K562 (cell line): Measurements from ENCODE around the gene PGF. TPM values are rescaled to one million over a fixed set of nuclear protein-coding genes. Genes with fewer than 3 reads are reported as not detected.

Experiments used
- ATAC-seq: fragments of 200-7000 bp; cut with Tn5 transposase; 3 replicates; pipeline ENCODE4 v1.9.1; 2020; ENCODE audit warnings: moderate library complexity
- BruUV-seq: library from RNA; stranded (reverse); fragments of 400-500 nt; replicated peaks from 2 replicates; lab custom pipeline; 2021; lab: Mats Ljungman, UMichigan
- CTCF ChIA-PET: fragments of 300-600 bp; formaldehyde crosslinking; extraction: SDS; loops from one replicate; lab custom pipeline; 2021; ENCODE audit warnings: low intra/inter-chr PET ratio; lab: Yijun Ruan, JAX
- POLR2A ChIA-PET: fragments of 300-600, 350-650 bp; sonication (Branson Sonifier 250); formaldehyde crosslinking; extraction: SDS; loops from one replicate; lab custom pipeline; 2021; ENCODE audit warnings: antibody characterized with exemption, inconsistent platforms; lab: Yijun Ruan, JAX
- DNase-seq, 4 experiments: peaks; one replicate each; pipeline versions ENCODE4 v3.0.0 to v3.0.0-alpha.2; 2011 to 2018; ENCODE audit warnings: low spot score in 3 of 4, mixed read lengths in 3 of 4; ENCODE audit errors: extremely low read depth in 1 of 4
- FAIRE-seq: peaks from 2 replicates; lab custom pipeline; 2011; peaks lifted over from hg19 to GRCh38; lab: Jason Lieb, UNC
- H2AFZ ChIP-seq: 2 replicates; pipeline ENCODE4 v1.6.0; 2011; ENCODE audit warnings: low read depth, low read length, control low read depth, inconsistent platforms
- H3K27ac ChIP-seq: fragments of 200-600 bp; 3 replicates; pipeline ENCODE4 v1.8.0; 2011; ENCODE audit warnings: low read depth, mild to moderate bottlenecking, control low read depth, inconsistent platforms, low read length, moderate library complexity, mixed read lengths; ENCODE audit errors: extremely low read depth
- H3K27me3 ChIP-seq, 2 experiments: fragments of 300-600 bp in 1 of 2; 2 replicates in 1 of 2; 3 replicates in 1 of 2; pipeline versions ENCODE4 v1.6.0 to v1.8.0; 2011; ENCODE audit warnings: inconsistent platforms in 2 of 2, low read length in 2 of 2, mild to moderate bottlenecking in 1 of 2, mixed read lengths in 1 of 2, moderate library complexity in 1 of 2; ENCODE audit not compliant: control insufficient read depth in 2 of 2, insufficient read depth in 2 of 2
- H3K36me3 ChIP-seq: fragments of 300-600 bp; 3 replicates; pipeline ENCODE4 v1.8.0; 2011; ENCODE audit warnings: mild to moderate bottlenecking, low read length, inconsistent platforms; ENCODE audit not compliant: control insufficient read depth, insufficient read depth
- H3K4me1 ChIP-seq, 2 experiments: fragments of 200-600 bp in 1 of 2; replicated peaks in 1 of 2; 2 replicates in 1 of 2; 3 replicates in 1 of 2; pipeline versions ENCODE4 v1.5.1 to v1.8.0; 2011; ENCODE audit warnings: inconsistent platforms in 2 of 2, low read length in 2 of 2, mild to moderate bottlenecking in 1 of 2, mixed read lengths in 1 of 2, moderate library complexity in 1 of 2; ENCODE audit not compliant: control insufficient read depth in 2 of 2, insufficient read depth in 2 of 2
- H3K4me2 ChIP-seq: 2 replicates; pipeline ENCODE4 v1.6.1; 2011; ENCODE audit warnings: low read length, control low read depth, inconsistent platforms, mixed read lengths; ENCODE audit not compliant: insufficient read depth
- H3K4me3 ChIP-seq: fragments of 200-600 bp; sonication (generic), shearing (Covaris generic); 2 replicates; pipeline ENCODE4 v1.5.1; 2016; ENCODE audit warnings: control low read depth, inconsistent platforms
- H3K79me2 ChIP-seq: fragments of 200-600 bp; 3 replicates; pipeline ENCODE4 v1.8.0; 2011; ENCODE audit warnings: low read length, inconsistent platforms; ENCODE audit not compliant: control insufficient read depth, insufficient read depth
- H3K9ac ChIP-seq, 2 experiments: 2 replicates each; pipeline versions ENCODE4 v1.6.0 to v1.6.1; 2011; ENCODE audit warnings: low read depth in 2 of 2, low read length in 2 of 2, control low read depth in 1 of 2, inconsistent platforms in 1 of 2, mild to moderate bottlenecking in 1 of 2, mixed read lengths in 1 of 2; ENCODE audit not compliant: insufficient read depth in 1 of 2
- H3K9me1 ChIP-seq: one replicate; pipeline ENCODE4 v1.6.0; 2011; ENCODE audit warnings: inconsistent platforms, mild to moderate bottlenecking, low read length, moderate library complexity; ENCODE audit not compliant: control insufficient read depth, insufficient read depth
- H3K9me3 ChIP-seq: replicated peaks from 2 replicates; pipeline ENCODE4 v1.5.1; 2011; ENCODE audit warnings: low read depth, low read length, inconsistent platforms; ENCODE audit not compliant: control insufficient read depth, insufficient read depth
- H4K20me1 ChIP-seq: replicated peaks from 2 replicates; pipeline ENCODE4 v1.6.1; 2011; ENCODE audit warnings: low read length, inconsistent platforms, mixed read lengths; ENCODE audit not compliant: control insufficient read depth, insufficient read depth
- KDM1A ChIP-seq, 2 experiments: fragments of 450-650 bp; IDR thresholded peaks; 2 replicates each; pipeline ENCODE4 v1.6.1; 2016; ENCODE audit warnings: mild to moderate bottlenecking in 2 of 2
- PKNOX1 ChIP-seq: fragments of 450-650 bp; IDR thresholded peaks from 2 replicates; pipeline ENCODE4 v1.6.1; 2016
- STAT5A ChIP-seq: IDR thresholded peaks from 2 replicates; pipeline ENCODE4 v1.6.1; 2012; ENCODE audit warnings: low read length, inconsistent platforms, borderline replicate concordance
- ZNF143 ChIP-seq: sonication (generic); formaldehyde crosslinking; IDR thresholded peaks from 2 replicates; pipeline ENCODE4 v1.9.0; 2022; ENCODE audit warnings: mild to moderate bottlenecking, missing genetic modification reagents
- WGBS: fragments of 100-300 bp; shearing (Covaris generic); methylation state at CpG from one replicate; pipeline ENCODE4 v1.1.6; 2016; ENCODE audit warnings: low coverage, mixed read lengths; ENCODE audit not compliant: insufficient coverage; ENCODE audit errors: missing lambda C conversion rate; 5-methylcytosine and 5-hydroxymethylcytosine counted together
- in situ Hi-C: fragments of 300-500 bp; cut with MboI; formaldehyde crosslinking; loops from 4 replicates; pipeline ENCODE4 v1.15.0; 2018; ENCODE audit warnings: inconsistent platforms, mixed read lengths
- intact Hi-C: fragments of 100-400 bp; cut with micrococcal nuclease; formaldehyde crosslinking; loops from 2 replicates; pipeline ENCODE4 v1.14.2; 2022
- polyA plus RNA-seq, 8 experiments: library from polyadenylated mRNA; depleted of rRNA in 4 of 8; stranded (reverse) in 5 of 8; unstranded in 3 of 8; fragments of >200 nt; fragmentation: Nextera tagmentation in 2 of 8; fragmentation: Illumina TruSeq in 1 of 8; extraction: Ambion mirVana in 2 of 8; extraction: Trizol in 1 of 8; gene quantifications; 2 replicates each; pipeline versions ENCODE4 v1.2.1 to v1.2.3, GENCODE V29; 2011 to 2014; ENCODE audit warnings: inconsistent platforms in 1 of 8, missing spikeins in 1 of 8
- total RNA-seq, 7 experiments: library from RNA; depleted of rRNA in 6 of 7; stranded (reverse); fragments of >200 nt in 6 of 7; fragmentation: Illumina TruSeq in 2 of 7; extraction: Trizol in 2 of 7; gene quantifications; 2 replicates each; pipeline versions ENCODE4 v1.2.1 to v1.2.3, GENCODE V29; 2011 to 2021; ENCODE audit warnings: low replicate concordance in 1 of 7
- TF ChIP-seq, protein P1 (sequence below): fragments of 250-450 bp; sonication (Bioruptor Pico); IDR thresholded peaks from 2 replicates; pipeline ENCODE4 v1.8.0; 2021; ENCODE audit warnings: moderate library complexity, mild to moderate bottlenecking, inconsistent platforms

PGF gene
- total and polyA plus RNA-seq, 9 of the 15 experiments (the other 6 are each of a cell fraction or from before 2014, with no cell fraction given), result 0.04 to 0.44 (median 0.18) TPM

- intact Hi-C loops (loop anchor here (5.0 to 10.0 kb wide), 2 partner anchors 56 to 358 kb away; partner anchors contain the start of gene EIF2B2), in situ Hi-C loops (no loop called here)
- H3K79me2 ChIP-seq, result no peaks in the 10 kb centered on the region
- DNase-seq (peak in 2 of 4 experiments; percentile 29 to 34), FAIRE-seq (peak; percentile 11), ATAC-seq (no peak)
- 0 out of 4 replicates have a peak, but pooled peaks of 1 of the 2 experiments have one; percentile 22 for TF ChIP-seq KDM1A (IDR thresholded peaks at IDR 0.05)
- TF ChIP-seq ZNF143, result peak; percentile 55; the same call in 1 of the 2 replicates
- TF ChIP-seq, protein P1, sequence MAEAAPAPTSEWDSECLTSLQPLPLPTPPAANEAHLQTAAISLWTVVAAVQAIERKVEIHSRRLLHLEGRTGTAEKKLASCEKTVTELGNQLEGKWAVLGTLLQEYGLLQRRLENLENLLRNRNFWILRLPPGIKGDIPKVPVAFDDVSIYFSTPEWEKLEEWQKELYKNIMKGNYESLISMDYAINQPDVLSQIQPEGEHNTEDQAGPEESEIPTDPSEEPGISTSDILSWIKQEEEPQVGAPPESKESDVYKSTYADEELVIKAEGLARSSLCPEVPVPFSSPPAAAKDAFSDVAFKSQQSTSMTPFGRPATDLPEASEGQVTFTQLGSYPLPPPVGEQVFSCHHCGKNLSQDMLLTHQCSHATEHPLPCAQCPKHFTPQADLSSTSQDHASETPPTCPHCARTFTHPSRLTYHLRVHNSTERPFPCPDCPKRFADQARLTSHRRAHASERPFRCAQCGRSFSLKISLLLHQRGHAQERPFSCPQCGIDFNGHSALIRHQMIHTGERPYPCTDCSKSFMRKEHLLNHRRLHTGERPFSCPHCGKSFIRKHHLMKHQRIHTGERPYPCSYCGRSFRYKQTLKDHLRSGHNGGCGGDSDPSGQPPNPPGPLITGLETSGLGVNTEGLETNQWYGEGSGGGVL (CRISPR knock-in tag), result no peak
- no peak for TF ChIP-seq STAT5A
- 0 out of 2 replicates have a peak, but pooled peaks have one; percentile 9 for TF ChIP-seq PKNOX1
- H3K4me2 ChIP-seq, result peak overlapping the region; percentile 40; the same call in 1 of the 2 replicates
- ChIA-PET POLR2A (interaction anchor here (0.9 kb wide), 2 partner anchors 13 to 18 kb away, joined by 3 read pairs; no protein-coding TSS in a partner anchor), CTCF (interaction anchor here (0.6 to 3.7 kb wide), 2 partner anchors 141 to 559 kb away, joined by 3 to 21 read pairs; no protein-coding TSS in a partner anchor)
- H3K27me3 ChIP-seq, result no peaks in the 10 kb centered on the region
- peak overlapping the region; percentile 72 for H2AFZ ChIP-seq
- no peaks in the 10 kb centered on the region for H3K36me3 ChIP-seq
- H3K4me1 ChIP-seq, result peaks cover 6 to 45% of the 10 kb centered on the region in 2 experiments; a peak in 4 of 5 replicates
- peaks cover 2% of the 10 kb centered on the region for H3K9me1 ChIP-seq
- no peaks in the 10 kb centered on the region for H4K20me1 ChIP-seq
- H3K9me3 ChIP-seq, result no peaks in the 10 kb centered on the region
- WGBS, result 100% methylated on average over 1 of the region's 5 CpGs
- H3K4me3 ChIP-seq, result no peak overlapping the region
- H3K9ac ChIP-seq, result peak overlapping the region in 1 of 2 experiments; percentile 76; a peak in 2 of 4 replicates
- H3K27ac ChIP-seq, result no peak overlapping the region
- no TSS peak for BruUV-seq
Measured at GRCh38 chr14:74946659-74947281, 8.6 kb downstream of the PGF start.
